ENCODE data around the gene SAG.

- no peak for TF ChIP-seq BHLHE40 (IDR thresholded peaks at IDR 0.05; ENCODE audit: borderline replicate concordance)
- no peak for TF ChIP-seq NFRKB (IDR thresholded peaks at IDR 0.05)
- TF ChIP-seq L3MBTL2 (conservative IDR thresholded peaks at IDR 0.05) = no peak
- TF ChIP-seq ELF4 (IDR thresholded peaks at IDR 0.05) = no peak
- no peak for TF ChIP-seq ZNF384 (IDR thresholded peaks at IDR 0.05)
- TF ChIP-seq, protein P1, sequence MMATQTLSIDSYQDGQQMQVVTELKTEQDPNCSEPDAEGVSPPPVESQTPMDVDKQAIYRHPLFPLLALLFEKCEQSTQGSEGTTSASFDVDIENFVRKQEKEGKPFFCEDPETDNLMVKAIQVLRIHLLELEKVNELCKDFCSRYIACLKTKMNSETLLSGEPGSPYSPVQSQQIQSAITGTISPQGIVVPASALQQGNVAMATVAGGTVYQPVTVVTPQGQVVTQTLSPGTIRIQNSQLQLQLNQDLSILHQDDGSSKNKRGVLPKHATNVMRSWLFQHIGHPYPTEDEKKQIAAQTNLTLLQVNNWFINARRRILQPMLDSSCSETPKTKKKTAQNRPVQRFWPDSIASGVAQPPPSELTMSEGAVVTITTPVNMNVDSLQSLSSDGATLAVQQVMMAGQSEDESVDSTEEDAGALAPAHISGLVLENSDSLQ (IDR thresholded peaks at IDR 0.05) = no peak
- no peak for TF ChIP-seq FOXA1 (IDR thresholded peaks at IDR 0.05)
- TF ChIP-seq FOXM1 (IDR thresholded peaks at IDR 0.05; ENCODE audit: borderline replicate concordance) = no peak
- TF ChIP-seq SP1 (IDR thresholded peaks at IDR 0.05) = no peak
- no peak for TF ChIP-seq SUZ12 (IDR thresholded peaks at IDR 0.05)
- TF ChIP-seq CTBP1 (IDR thresholded peaks at IDR 0.05; ENCODE audit: borderline replicate concordance) = no peak
- no peak for TF ChIP-seq TARDBP (IDR thresholded peaks at IDR 0.05)
- TF ChIP-seq LEF1 (IDR thresholded peaks at IDR 0.05; ENCODE audit: borderline replicate concordance) = no peak
Observed at GRCh38 chr2:233365861-233366520, 58.4 kb downstream of the SAG start.
